Right lung (tissue), 5 donors: Measurements from ENCODE around the gene ZNF765. TPM values are rescaled to one million over a fixed set of nuclear protein-coding genes. Genes with fewer than 3 reads are reported as not detected.
"Not testable (repeated sequence)": the region's sequence is repeated elsewhere in the genome, so short reads cannot be mapped to it uniquely, and the experiment has no call there.

Experiments
- DNase-seq, 2 donors: peaks; one replicate each; pipeline ENCODE4 v3.0.0-alpha.2; 2013
- polyA plus RNA-seq, 5 donors: library from polyadenylated mRNA; unstranded; fragments of 120-200 nt; gene quantifications; one replicate each; pipeline versions ENCODE4 v1.2.1 to v1.2.3, GENCODE V29; 2013; ENCODE audit warnings: inconsistent platforms in 1 of 5, low replicate concordance in 1 of 5; ENCODE audit not compliant: insufficient read length in 5 of 5, insufficient read depth in 1 of 5

The ZNF765 gene
- polyA plus RNA-seq, 5 donors = 8.2 to 18.2 (median 13.9) TPM

DNA sequence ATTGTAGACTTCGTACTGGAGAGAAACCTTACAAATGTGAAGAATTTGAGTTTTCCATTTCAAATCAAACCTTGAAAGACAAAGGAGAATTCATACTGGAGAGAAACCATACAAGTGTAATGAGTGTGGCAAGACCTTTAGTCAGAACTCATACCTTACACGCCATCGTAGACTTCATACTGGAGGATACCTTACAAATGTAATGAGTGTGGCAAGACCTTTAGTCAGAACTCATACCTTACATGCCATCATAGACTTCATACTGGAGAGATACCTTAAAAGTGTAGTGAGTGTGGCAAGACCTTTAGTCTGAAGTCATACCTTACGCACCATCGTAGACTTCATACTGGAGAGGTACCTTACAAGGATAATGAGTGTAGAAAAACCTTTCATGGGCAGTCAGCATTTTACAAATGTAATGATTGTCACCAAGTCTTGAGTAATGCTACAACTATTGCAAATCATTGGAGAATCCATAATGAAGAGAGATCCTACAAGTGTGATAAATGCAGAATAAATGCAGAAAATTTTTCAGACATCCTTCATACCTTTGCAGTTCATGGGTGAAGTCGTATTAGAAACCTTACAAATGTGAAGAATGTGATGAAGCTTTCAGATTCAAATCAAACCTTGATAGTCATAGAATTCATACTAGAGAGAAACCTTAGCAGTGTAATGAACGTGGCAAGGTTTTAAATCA lies 14.7 kb downstream of the ZNF765 start:
- no peak for DNase-seq

GRCh38 chr19:53420520-53421315 lies 25.8 kb downstream of the ZNF765 start:
- DNase-seq = not testable (repeated sequence)

- DNase-seq = no peak
Measured at GRCh38 chr19:53422551-53422950, 27.6 kb downstream of the ZNF765 start.

DNA sequence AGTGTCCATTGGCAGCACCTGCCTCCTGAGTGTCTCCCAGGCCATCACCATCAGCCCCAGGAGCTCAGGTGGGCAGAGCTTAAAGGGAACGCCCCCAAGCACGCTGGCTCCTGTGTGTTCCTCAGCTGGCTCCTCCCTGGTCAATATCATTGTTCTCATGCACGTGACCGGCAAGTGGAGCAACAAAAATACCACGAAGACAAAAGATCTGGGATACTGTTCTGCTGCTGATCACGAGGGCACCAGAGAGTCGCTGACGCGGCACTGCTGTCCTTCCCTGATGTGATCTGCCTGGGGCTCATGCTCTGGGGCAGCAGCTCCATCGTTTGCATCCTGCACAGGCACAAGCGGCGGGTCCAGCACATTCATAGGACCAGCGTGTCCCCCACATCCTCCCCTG lies 28.1 kb downstream of the ZNF765 start:
- not testable (repeated sequence) for DNase-seq

GRCh38 chr19:53423680-53424079 lies 28.7 kb downstream of the ZNF765 start:
- DNase-seq = not testable (repeated sequence)

DNA sequence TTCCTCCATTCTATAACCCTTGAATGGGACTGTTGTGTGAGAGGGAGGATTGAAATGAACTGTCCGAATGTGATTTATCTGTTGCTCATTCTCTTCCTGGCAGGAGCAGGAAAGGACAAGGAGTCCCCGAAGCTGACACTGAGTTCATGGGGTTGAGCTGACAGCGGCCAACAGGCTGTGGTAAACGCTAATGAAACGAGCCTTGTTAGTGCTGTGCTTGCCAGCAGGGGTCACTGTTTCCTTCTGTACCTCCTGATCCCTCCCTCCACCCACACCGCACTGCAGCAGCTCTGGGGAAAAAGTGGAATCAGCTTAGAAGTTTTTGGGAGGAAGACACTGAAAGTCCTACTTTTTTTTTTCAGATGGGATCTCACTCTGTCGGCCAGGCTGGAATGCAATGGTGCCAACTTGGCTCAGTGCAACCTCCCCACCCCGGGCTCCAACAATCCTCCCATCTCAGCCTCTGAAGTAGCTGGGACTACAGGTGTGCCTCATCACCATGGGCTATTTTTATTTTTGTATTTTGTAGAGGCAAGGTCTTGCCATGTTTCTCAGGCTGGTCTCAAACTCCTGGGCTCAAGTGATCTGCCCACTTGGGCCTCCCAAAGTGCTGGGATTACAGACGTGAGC lies 30.1 kb downstream of the ZNF765 start:
- peak; percentile 61 to 64 for DNase-seq

GRCh38 chr19:53431399-53432087 lies 36.6 kb downstream of the ZNF765 start, which contains the start of gene ZNF761:
TSS of gene ZNF761 (plus strand) at chr19:53431984. CDS start at chr19:53447269, 15,285 bp downstream.
- peak; percentile 91 to 92 for DNase-seq

GRCh38 chr19:53432088-53432661 lies 37.2 kb downstream of the ZNF765 start:
- DNase-seq = peak in 1 of 2 donors; percentile 11

- DNase-seq = not testable (repeated sequence)
Measured at GRCh38 chr19:53443809-53444208, 48.9 kb downstream of the ZNF765 start.

- not testable (repeated sequence) for DNase-seq
Measured at GRCh38 chr19:53447196-53447595, 52.2 kb downstream of the ZNF765 start.

GRCh38 chr19:53455828-53456227 lies 60.9 kb downstream of the ZNF765 start:
- DNase-seq = no peak

DNA sequence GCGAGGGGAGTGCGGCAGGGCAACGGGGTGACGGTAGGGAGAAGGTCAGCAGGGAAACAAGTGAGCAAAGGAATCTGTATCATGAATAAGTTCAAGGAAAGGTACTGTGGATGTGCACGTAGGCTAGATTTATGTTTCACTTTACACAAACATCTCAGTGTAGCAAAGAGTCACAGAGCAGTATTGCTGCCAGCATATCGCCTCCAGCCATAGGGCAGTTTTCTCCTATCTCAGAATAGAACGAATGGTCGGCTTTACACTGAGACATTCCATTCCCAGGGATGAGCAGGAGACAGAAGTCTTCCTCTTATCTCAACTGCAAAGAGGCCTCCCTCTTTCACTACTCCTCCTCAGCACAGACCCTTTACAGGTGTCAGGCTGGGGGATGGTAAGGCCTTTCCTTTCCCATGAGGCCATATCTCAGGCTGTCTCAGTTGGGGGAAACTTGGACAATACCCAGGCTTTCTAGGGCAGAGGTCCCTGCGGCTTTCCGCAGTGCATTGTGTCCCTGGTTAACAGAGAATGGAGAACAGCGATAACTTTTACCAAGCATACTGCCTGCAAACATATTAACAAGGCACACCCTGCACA lies 65.3 kb downstream of the ZNF765 start:
- DNase-seq = not testable (repeated sequence)

DNA sequence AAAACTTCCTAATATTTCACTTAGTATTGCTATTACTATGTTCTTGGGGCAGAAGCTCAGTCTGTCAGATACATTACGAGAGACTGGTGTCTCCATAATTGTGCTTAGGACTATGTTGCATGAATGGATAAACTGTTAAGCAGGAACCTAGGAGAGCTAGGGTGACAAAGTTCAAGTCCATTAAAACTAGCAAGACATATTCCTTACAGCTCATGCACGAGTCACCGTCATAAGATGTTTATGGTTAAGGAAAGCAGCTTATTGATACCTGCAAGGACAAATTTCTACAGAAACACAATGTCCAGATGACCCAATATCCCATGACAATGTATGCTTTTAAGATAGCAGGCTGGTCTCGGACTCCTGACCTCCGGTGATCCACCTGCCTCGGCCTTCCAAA lies 66.9 kb downstream of the ZNF765 start:
- no peak for DNase-seq

- no peak for DNase-seq
Measured at GRCh38 chr19:53462861-53463260, 67.9 kb downstream of the ZNF765 start.

- no peak for DNase-seq
Measured at GRCh38 chr19:53463263-53463662, 68.3 kb downstream of the ZNF765 start.

GRCh38 chr19:53466726-53467484 lies 72.0 kb downstream of the ZNF765 start:
- DNase-seq = no peak

- DNase-seq = peak; percentile 86 to 90
Measured at GRCh38 chr19:53467485-53468262, 72.7 kb downstream of the ZNF765 start, which contains the start of gene ZNF813. TSS of gene ZNF813 (plus strand) at chr19:53467733. CDS start at chr19:53483823, 16,090 bp downstream.

DNA sequence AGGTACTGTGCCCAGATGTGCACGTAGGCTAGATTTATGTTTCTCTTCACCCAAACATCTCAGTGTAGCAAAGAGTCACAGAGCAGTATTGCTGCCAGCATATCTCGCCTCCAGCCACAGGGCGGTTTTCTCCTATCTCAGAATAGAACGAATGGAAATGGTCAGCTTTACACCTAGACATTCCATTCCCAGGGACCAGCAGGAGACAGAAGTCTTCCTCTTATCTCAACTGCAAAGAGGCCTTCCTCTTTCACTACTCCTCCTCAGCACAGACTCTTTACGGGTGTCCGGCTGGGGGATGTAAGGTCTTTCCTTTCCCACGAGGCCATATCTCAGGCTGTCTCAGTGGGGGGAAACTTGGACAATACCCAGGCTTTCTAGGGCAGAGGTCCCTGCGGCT lies 73.7 kb downstream of the ZNF765 start:
- not testable (repeated sequence) for DNase-seq

- DNase-seq = no peak
Measured at GRCh38 chr19:53471916-53472315, 77.0 kb downstream of the ZNF765 start.
